Glutamatergic neuron (in vitro differentiated cells): Measurements from ENCODE around the gene CCDC3. TPM values are rescaled to one million over a fixed set of nuclear protein-coding genes. Genes with fewer than 3 reads are reported as not detected.

ENCODE experiments used
- DNase-seq: peaks from one replicate; pipeline ENCODE4 v3.0.0; 2022
- H3K27ac Mint-ChIP-seq: one replicate; pipeline ENCODE4 v1.8.0; 2020; ENCODE audit warnings: mild to moderate bottlenecking, mixed read lengths, inconsistent platforms; ENCODE audit not compliant: unreplicated experiment
- H3K27me3 Mint-ChIP-seq: one replicate; pipeline ENCODE4 v1.8.0; 2020; ENCODE audit warnings: mild to moderate bottlenecking, moderate library complexity, mixed read lengths, inconsistent platforms; ENCODE audit not compliant: unreplicated experiment
- H3K36me3 Mint-ChIP-seq: one replicate; pipeline ENCODE4 v1.8.0; 2020; ENCODE audit warnings: mild to moderate bottlenecking, mixed read lengths, inconsistent platforms; ENCODE audit not compliant: unreplicated experiment
- H3K4me1 Mint-ChIP-seq: one replicate; pipeline ENCODE4 v1.8.0; 2020; ENCODE audit warnings: mild to moderate bottlenecking, low read depth, mixed read lengths, inconsistent platforms; ENCODE audit not compliant: unreplicated experiment
- H3K4me3 Mint-ChIP-seq: one replicate; pipeline ENCODE4 v1.8.0; 2020; ENCODE audit warnings: mild to moderate bottlenecking, mixed read lengths, inconsistent platforms; ENCODE audit not compliant: unreplicated experiment
- H3K9me3 Mint-ChIP-seq: one replicate; pipeline ENCODE4 v1.8.0; 2020; ENCODE audit warnings: mild to moderate bottlenecking, moderate library complexity, mixed read lengths, inconsistent platforms; ENCODE audit not compliant: unreplicated experiment
- CTCF ChIP-seq: fragments of 200-600 bp; sonication (generic); IDR thresholded peaks from one replicate; pipeline ENCODE4 v1.5.0; 2021; ENCODE audit not compliant: partially characterized antibody, unreplicated experiment
- total RNA-seq: library from RNA; stranded (reverse); fragmentation: NEBNext Ultra II Directional; extraction: Animal tissue kit (Norgen Biotek cat#: 25700); gene quantifications from one replicate; pipeline ENCODE4 v1.2.1, GENCODE V29; 2021; ENCODE audit not compliant: unreplicated experiment

CCDC3 gene
- total RNA-seq, 1 donor from 2014 or later, result 13.8 TPM

GRCh38 chr10:12980713-12981306, 20.7 kb downstream of the CCDC3 start:
- H3K4me3 Mint-ChIP-seq, result peak overlapping the region; percentile 35
- H3K27ac Mint-ChIP-seq, result peak overlapping the region; percentile 15
- H3K4me1 Mint-ChIP-seq, result peaks cover 16% of the 10 kb centered on the region
- no peak for DNase-seq
- H3K36me3 Mint-ChIP-seq, result peaks cover 9% of the 10 kb centered on the region
- peaks cover 4% of the 10 kb centered on the region for H3K9me3 Mint-ChIP-seq
- TF ChIP-seq CTCF, result no peak
- H3K27me3 Mint-ChIP-seq, result peaks cover 2% of the 10 kb centered on the region

GRCh38 chr10:12980102-12980661, 21.3 kb downstream of the CCDC3 start:
- peak overlapping the region; percentile 15 for H3K27ac Mint-ChIP-seq
- no peak for TF ChIP-seq CTCF
- H3K4me3 Mint-ChIP-seq, result peak overlapping the region; percentile 35
- peaks cover 4% of the 10 kb centered on the region for H3K9me3 Mint-ChIP-seq
- DNase-seq, result peak; percentile 21
- peaks cover 16% of the 10 kb centered on the region for H3K4me1 Mint-ChIP-seq
- H3K27me3 Mint-ChIP-seq, result peaks cover 2% of the 10 kb centered on the region
- H3K36me3 Mint-ChIP-seq, result peaks cover 9% of the 10 kb centered on the region

- Mint-ChIP-seq H3K4me1 (peaks cover 17% of the 10 kb centered on the region), H3K4me3 (no peak overlapping the region), H3K27ac (no peak overlapping the region), H3K9me3 (peaks cover 2% of the 10 kb centered on the region), H3K36me3 (no peaks in the 10 kb centered on the region), H3K27me3 (no peaks in the 10 kb centered on the region)
- no peak for DNase-seq
- TF ChIP-seq CTCF, result no peak
These were observed 22.6 kb downstream of the CCDC3 start for GRCh38 chr10:12978891-12979290.

GRCh38 chr10:12975906-12976305, 25.6 kb downstream of the CCDC3 start:
- H3K4me3 Mint-ChIP-seq, result no peak overlapping the region
- no peak overlapping the region for H3K27ac Mint-ChIP-seq
- H3K4me1 Mint-ChIP-seq, result peaks cover 29% of the 10 kb centered on the region
- no peak for DNase-seq
- TF ChIP-seq CTCF, result no peak
- peaks cover 2% of the 10 kb centered on the region for H3K27me3 Mint-ChIP-seq
- H3K36me3 Mint-ChIP-seq, result peaks cover 4% of the 10 kb centered on the region
- H3K9me3 Mint-ChIP-seq, result peaks cover 3% of the 10 kb centered on the region

- Mint-ChIP-seq H3K4me1 (peaks cover 24% of the 10 kb centered on the region), H3K9me3 (peaks cover 3% of the 10 kb centered on the region), H3K4me3 (no peak overlapping the region), H3K36me3 (peaks cover 4% of the 10 kb centered on the region), H3K27me3 (peaks cover 2% of the 10 kb centered on the region), H3K27ac (no peak overlapping the region)
- TF ChIP-seq CTCF, result no peak
- no peak for DNase-seq
These were observed 26.2 kb downstream of the CCDC3 start for GRCh38 chr10:12975266-12975665.
